Glomerular endothelial cell (primary cell): ENCODE measurements around the gene NAALADL1. TPM values are rescaled to one million over a fixed set of nuclear protein-coding genes. Genes with fewer than 3 reads are reported as not detected.

Experiments
- DNase-seq: peaks from one replicate; pipeline ENCODE4 v3.0.0-alpha.2; 2011; ENCODE audit warnings: low read depth, low spot score; ENCODE audit errors: extremely low read depth
- total RNA-seq: library from RNA; depleted of rRNA; stranded (reverse); fragments of >200 nt; gene quantifications from 2 replicates; pipeline ENCODE4 v1.2.3, GENCODE V29; 2015

NAALADL1 gene, protein sequence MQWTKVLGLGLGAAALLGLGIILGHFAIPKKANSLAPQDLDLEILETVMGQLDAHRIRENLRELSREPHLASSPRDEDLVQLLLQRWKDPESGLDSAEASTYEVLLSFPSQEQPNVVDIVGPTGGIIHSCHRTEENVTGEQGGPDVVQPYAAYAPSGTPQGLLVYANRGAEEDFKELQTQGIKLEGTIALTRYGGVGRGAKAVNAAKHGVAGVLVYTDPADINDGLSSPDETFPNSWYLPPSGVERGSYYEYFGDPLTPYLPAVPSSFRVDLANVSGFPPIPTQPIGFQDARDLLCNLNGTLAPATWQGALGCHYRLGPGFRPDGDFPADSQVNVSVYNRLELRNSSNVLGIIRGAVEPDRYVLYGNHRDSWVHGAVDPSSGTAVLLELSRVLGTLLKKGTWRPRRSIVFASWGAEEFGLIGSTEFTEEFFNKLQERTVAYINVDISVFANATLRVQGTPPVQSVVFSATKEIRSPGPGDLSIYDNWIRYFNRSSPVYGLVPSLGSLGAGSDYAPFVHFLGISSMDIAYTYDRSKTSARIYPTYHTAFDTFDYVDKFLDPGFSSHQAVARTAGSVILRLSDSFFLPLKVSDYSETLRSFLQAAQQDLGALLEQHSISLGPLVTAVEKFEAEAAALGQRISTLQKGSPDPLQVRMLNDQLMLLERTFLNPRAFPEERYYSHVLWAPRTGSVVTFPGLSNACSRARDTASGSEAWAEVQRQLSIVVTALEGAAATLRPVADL
- total RNA-seq, result 2.8 and 5.5 TPM in 2 replicates

DNA sequence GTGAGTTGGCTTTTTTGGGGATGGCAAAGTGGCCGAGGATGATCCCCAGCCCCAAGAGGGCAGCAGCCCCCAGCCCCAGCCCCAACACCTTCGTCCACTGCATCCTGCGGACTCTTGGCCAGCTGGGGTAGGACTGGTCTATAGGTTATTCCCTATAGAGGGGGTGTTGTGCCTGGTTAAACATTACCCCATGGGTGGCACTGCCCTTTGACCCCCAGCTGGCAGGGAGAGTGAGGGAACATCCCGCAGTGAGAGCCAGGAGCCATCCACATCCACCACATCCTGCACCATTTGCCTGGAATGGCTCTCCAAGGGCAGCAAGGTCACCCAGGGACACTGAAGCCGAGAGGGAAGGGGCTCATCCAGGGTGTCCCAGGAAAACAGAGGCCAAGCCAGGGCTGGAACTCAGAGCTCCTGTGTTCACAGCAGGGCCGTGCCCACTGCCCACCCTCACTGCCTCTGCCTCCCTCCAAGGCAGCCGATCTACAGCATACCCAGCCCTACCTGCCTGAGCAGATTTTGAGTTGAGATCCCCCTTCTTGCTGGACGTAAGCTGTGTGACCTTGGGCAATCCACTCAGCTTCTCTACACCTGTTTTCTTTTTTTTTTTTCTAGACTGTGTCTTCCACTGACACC lies at the start of gene NAALADL1:
Gene NAALADL1, minus strand, starts transcription at position 135 of the 636 bp plus-strand sequence. Its CDS starts 32 bp downstream, at position 103.
- DNase-seq, result no peak

DNA sequence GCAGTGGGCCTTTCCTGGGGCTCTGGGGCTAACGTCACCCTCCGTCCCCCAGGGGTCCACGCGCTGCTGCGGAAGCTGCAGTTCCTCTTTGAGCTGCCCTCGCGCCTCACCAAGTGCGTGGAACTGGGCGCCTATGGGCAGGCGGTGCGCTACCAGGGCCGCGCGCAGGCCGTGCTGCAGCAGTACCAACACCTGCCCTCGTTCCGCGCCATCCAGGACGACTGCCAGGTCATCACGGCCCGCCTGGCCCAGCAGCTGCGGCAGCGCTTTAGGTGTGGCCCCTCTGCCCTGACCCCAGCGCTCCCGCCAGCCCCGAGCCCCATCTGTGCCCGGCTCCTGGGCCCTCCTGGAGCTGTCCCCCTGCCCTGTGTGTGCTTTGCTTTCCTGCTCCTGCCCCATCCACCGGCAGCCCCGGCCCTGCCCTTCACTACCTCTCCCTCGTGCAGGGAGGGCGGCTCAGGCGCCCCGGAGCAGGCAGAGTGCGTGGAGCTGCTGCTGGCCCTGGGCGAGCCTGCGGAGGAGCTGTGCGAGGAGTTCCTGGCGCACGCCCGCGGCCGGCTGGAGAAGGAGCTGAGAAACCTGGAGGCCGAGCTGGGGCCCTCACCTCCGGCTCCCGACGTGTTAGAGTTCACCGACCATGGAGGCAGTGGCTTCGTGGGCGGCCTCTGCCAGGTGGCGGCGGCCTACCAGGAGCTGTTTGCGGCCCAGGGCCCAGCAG lies 49.6 kb upstream of the NAALADL1 start:
- no peak for DNase-seq

GRCh38 chr11:65107078-65107477 lies 48.7 kb upstream of the NAALADL1 start:
- DNase-seq, result no peak

DNA sequence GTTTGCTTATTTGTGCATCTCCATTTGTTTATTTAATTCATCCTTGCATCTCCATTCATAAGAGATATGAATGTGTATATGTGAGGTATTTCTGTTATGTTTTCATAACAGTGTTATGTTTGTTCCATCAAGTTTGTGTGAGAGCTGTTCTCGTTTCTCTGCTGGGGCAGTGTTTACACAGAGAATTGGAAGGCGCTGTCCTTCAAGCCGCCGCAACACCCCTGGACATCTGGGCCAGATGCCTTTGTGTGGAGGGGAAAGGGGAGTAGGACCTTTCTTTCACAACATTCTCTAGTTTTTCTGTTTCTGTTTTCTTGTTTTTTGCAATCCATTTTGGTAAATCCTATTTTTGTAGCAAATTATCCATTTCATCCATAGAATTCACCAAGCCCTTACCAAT lies 46.3 kb upstream of the NAALADL1 start:
- no peak for DNase-seq

DNA sequence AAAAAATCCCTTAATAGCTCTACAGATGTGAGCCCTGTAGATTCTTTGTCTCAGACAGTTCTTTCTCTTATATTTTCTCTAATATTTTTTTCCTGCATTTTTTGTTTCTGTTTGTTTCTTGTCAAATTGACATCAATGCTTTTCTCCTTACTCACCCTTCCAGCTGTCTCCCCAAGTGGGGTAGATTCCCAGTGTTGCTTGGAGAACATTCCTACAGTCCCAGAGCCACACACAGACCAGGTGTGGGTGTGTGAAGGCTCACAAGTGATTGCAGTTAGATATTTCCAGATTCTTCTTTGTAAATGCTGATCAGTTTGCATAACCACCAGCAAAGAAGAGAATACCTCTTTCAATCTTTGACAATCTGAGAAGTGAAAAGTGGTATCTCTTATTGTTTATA lies 45.1 kb upstream of the NAALADL1 start:
- DNase-seq, result no peak

DNA sequence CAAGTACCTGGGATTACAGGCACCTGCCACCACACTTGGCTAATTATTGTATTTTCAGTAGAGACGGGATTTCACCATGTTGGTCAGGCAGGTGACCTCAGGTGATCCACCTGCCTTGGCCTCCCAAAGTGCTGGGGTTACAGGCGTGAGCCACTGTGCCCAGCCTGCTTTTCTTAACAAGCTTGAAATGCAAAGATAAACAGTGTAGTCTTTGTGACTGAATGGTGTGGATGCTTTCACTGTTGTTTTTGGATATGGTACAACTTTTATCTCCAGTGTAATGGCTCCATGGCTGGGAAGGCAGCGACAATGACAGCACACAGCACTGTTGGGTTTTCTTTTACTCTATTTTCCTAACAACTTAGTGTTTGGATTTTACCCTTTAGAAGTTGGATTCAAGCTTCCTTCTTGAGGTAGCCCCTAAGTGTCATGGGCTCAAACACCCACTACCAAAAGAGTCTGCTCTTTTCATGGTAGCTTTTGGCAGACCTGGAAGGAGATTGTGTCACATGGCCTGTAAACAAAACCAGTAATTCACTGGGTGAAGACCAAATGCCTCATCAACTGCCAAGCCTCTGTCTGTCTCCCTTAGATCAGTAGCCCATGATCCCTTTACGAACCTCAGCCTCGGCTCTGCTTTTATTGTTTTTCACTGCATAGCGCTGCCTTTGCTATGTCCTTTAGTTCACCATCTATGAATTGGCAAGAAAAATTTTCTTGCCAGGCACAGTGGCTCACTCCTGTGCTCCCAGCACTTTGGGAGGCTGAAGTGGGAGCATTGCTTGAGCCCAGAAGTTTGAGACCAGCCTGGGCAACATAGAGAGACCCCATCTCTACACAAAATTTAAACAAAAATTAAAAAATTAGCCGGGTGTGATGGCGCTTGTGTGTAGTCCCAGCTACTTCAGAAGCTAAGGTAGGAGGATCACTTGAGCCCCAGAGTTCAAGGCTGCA lies 44.1 kb upstream of the NAALADL1 start:
- DNase-seq, result no peak

- DNase-seq, result no peak
Observed at GRCh38 chr11:65100674-65101350, 42.5 kb upstream of the NAALADL1 start.

DNA sequence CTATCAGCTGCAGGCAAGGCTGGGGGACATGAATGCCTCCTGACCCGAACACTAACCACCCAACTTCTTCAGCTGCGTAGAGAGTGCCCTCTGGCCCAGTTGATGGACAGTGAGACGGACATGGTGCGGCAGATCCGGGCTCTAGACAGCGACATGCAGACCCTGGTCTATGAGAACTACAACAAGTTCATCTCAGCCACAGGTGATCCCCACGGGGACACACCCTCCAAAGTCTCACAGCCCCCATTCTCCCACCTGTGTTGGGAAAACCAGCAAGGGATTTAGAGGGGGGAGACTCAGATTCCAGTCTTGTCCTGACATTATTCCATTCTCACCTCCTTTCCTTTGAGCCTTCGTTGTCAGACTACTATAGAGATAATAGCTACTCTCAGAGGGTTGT lies 38.6 kb upstream of the NAALADL1 start:
- no peak for DNase-seq

GRCh38 chr11:65095974-65096806 lies 37.8 kb upstream of the NAALADL1 start, which contains the start of gene VPS51:
Gene VPS51 (plus strand): TSS chr11:65096214. CDS start chr11:65096251, 37 bp downstream.
- DNase-seq, result peak; percentile 42

DNA sequence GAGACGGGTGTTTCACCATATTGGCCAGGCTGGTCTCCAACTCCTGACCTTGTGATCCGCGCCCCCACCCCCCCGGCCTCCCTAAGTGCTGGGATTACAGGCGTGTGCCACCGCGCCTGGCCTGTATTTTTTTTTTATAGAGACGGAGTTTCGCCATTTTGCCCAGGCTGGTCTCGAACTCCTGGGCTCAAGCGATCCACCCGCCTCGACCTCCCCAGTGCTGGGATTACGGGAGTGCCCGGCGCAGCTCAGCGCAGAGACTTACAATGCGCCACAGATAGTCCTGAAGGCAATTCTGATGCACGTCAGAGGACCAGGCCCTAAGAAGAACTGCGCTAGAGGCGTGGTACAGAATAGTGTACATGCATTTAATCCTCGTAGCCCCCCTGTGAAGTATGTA lies 37.1 kb upstream of the NAALADL1 start:
- DNase-seq, result no peak

DNA sequence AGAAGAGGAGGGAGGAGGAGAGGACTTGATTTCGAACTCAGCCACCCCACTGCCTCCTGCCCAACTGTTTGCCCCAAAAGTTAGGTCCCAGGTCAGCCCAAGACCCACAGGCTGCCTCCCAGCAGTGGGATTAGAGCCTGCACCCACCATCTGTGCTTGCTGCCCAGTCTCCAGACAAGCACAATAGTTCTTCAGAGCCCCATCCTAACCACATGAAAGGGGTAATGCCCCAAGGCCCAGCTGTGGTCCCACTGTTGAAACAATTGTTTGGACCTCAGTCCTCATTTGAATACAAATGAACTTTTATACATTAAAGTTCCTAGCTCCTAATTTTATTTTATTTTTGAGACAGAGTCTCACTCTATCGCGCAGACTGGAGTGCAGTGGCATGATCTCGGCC lies 32.3 kb upstream of the NAALADL1 start:
- no peak for DNase-seq

- no peak for DNase-seq
Observed at GRCh38 chr11:65089621-65090020, 31.3 kb upstream of the NAALADL1 start.

GRCh38 chr11:65087827-65088226 lies 29.5 kb upstream of the NAALADL1 start:
- no peak for DNase-seq

DNA sequence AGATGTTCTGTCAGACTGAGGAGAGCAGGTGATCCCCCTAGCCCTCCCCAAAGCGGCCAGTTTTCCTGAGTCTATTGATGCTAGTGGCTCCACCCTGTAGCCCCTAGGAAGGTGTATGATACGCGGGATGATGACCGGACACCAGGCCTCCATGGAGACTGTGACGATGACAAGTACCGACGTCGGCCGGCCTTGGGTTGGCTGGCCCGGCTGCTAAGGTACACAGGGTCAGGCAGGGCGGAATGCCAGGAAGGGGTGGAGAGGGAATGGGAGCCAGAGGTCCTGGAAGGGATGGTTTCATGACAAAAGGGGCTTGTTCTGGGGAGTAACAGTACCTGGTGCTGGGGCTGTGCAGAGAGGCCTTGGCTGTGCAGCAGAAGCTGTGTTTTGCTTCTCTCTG lies 28.9 kb upstream of the NAALADL1 start:
- no peak for DNase-seq

DNA sequence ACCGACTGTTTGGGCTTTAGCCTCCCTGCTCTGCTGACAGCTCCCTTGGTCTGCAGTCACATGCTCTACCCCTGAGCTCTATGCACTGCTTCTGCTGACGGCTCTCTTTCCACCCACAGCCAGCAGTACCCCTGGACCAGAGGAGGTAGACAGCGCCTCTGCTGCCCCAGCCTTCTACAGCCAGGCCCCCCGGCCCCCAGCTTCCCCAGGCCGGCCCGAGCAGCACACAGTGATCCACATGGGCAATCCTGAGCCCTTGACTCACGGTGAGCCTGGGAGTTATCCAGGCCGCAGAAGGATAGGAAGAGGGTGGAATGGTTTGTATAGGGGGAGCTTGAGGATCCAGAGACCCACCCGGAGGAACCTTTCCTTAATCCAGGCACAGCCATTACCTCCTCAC lies 28.5 kb upstream of the NAALADL1 start:
- DNase-seq, result no peak

DNA sequence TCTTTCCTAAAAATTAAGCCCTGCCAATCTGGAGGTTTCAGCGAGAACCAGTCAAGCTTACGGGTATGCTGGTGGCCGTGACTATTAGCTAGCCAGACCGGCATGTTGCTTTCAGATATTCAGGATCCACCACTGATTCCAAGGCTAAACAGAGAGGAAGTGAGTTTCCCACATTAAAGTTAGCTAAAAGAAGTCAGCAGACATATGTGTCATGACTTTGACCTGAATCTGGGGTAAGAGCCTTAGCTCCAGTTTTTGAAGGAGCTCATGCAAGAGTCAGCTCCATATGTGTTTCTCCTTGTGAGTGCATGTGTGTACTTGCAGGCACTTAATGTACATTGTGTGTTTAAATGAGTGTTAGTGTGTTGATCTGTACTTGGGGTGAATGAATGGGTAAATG lies 27.1 kb upstream of the NAALADL1 start:
- DNase-seq, result no peak

DNA sequence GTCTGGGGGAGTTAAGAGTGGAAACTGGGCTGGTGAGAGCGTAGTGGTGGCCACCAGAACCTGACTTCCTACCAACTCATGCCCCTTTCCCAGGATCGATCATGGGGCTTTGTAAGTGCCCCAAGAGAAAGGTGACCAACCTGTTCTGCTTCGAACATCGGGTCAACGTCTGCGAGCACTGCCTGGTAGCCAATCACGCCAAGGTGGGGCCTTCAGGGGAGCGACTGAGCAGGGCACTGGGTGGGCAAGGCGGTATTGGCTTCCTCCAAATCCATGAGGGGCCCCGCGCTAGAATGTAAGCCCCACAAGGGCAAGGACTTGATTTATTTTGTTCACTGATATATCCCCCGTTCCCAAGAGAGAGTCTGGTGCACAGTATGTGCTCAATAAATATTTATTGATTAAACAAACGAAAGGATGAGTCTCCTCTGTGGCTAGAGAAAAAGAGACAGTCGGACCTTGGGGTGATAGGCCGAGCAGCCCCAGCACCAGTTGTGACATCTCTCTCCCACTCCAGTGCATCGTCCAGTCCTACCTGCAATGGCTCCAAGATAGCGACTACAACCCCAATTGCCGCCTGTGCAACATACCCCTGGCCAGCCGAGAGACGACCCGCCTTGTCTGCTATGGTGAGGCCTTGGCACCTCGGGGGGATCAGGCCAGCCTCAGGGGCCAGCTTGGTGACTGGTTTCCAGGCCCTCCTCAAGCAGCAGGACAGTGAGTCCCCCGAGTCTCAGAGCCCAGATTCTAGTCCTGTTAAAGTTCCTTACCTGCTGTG lies 26.4 kb upstream of the NAALADL1 start:
- no peak for DNase-seq
